HG02840 (cell line): ENCODE measurements around the gene CYP3A5.
"Not testable (repeated sequence)": the region's sequence is repeated elsewhere in the genome, so short reads cannot be mapped to it uniquely, and the experiment has no call there.

Experiments
- ATAC-seq: cut with Tn5 transposase; IDR thresholded peaks from one replicate; pipeline ENCODE4 v1.9.1; 2021; ENCODE audit warnings: mild to moderate bottlenecking, moderate library complexity, moderate number of reproducible peaks; ENCODE audit not compliant: unreplicated experiment, low FRiP score

CYP3A5 gene

DNA sequence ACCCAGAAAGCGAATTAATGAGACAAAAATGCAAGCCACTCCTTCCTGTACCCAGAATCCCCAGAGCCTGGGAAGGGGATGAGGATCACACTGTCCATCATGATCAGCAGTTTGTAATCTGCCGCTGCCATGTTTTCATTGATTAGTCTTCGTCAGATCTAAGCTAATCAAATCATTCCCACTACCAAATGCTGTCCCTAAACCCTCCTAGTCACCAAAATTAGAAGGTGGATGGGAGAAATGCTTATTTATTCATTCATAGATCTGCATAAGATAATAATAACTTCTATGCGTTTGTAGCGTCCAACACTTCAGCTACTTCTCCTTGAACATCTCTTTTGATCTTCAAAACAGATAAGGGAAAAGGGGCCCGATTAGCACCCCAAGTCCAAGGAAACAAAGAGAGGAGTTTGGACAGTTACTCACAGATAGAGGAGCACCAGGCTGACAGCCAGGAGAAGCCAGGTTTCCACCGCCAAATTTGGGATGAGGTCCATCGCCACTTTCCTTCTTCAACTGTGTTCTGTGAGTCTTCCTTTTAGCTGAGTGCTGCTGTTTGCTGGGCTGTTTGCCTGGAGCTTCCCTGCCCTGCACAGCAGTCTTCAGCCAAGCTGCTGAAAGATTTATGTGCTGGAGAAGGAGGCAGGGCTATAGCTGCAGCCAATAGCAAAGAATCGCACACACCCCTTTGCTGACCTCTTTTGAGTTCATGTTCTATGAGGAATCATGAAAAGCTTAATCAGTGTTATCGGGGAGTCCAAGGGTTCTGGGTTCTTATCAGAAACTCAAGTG, at the start of gene CYP3A5:
Gene CYP3A5 (minus strand): TSS at position 597 of the 792 bp plus-strand sequence. CDS start 100 bp downstream, at position 497.
- no peak for ATAC-seq

GRCh38 chr7:99728615-99729014, 48.8 kb upstream of the CYP3A5 start:
- no peak for ATAC-seq

DNA sequence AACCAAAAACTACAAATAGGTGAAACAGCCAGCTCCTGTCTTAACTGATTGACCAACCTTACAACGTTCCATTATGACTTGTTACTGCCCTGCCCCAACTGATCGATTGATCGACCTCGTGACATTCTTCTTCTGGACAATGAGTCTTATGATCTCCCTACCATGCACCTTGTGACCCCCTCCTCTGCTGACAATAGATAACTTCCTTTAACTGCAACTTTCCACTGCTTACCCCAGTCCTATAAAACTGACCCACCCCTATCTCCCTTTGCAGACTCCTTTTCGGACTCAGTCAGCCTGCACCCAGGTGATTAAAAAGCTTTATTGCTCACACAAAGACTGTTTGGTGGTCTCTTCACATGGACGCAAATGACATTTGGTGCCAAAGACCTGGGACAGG, 43.4 kb upstream of the CYP3A5 start:
- not testable (repeated sequence) for ATAC-seq

DNA sequence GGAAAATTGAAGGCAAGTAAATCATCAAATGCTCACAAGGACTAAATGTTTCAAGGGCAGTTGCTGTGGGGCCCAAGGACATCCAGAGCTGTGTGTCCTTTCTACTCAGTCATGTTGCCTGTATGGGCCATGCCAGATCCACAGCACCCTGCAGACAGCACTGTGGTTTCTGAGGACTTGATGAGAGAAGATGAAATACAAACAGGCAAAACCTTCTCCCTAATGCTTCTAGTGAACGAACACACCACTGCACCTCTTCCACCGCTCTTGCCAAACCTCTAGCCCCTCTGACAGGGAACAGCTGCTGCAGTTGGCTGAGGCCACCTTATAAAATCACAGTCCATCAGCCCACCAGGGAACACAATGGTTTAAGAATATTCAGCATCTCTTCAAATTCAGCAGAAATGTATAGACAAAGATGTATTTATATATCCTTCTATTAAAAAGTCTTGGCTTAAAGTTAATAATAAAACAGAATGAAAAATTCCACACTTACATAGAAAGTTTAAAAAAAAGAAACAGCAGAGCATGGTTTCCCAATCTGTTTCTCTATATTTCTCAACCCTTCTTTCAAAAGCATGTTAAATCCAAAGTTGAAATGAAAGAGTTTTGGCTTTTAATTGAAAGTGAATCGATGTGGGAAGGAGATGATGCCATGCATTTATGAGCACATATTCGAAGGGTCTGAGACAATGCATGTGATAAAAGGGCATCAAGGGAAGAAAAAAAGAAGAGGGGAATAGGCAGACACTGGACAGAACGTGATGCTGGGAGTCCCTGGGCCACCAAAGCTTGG, 41.2 kb upstream of the CYP3A5 start:
- ATAC-seq = no peak

- no peak for ATAC-seq
Observed at GRCh38 chr7:99719996-99720769, 40.4 kb upstream of the CYP3A5 start.

GRCh38 chr7:99713995-99714570, 34.3 kb upstream of the CYP3A5 start:
- no peak for ATAC-seq

- no peak for ATAC-seq
Observed at GRCh38 chr7:99709838-99710578, 30.2 kb upstream of the CYP3A5 start.

- ATAC-seq = no peak
Observed at GRCh38 chr7:99709260-99709659, 29.5 kb upstream of the CYP3A5 start.

DNA sequence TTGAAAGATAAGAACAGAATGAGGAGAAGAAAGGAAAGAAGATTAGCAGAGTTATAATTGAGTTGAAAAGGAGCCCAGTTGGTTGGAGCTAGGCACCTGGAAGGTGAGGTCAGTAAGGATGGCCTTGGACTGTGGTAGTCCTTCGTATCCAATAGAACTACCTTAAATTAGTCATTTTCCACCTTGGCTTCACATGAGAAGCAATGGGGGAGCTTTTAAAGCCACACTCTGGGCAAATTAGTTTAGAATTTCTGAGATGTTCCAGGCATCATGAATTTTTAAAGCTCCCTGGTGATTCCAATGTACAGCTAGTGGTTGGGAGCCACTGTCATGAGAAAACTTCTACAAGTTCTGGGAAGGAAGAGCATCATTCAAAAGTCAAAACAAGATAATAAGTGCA, 27.3 kb upstream of the CYP3A5 start:
- no peak for ATAC-seq

GRCh38 chr7:99699946-99700345, 20.1 kb upstream of the CYP3A5 start:
- no peak for ATAC-seq

DNA sequence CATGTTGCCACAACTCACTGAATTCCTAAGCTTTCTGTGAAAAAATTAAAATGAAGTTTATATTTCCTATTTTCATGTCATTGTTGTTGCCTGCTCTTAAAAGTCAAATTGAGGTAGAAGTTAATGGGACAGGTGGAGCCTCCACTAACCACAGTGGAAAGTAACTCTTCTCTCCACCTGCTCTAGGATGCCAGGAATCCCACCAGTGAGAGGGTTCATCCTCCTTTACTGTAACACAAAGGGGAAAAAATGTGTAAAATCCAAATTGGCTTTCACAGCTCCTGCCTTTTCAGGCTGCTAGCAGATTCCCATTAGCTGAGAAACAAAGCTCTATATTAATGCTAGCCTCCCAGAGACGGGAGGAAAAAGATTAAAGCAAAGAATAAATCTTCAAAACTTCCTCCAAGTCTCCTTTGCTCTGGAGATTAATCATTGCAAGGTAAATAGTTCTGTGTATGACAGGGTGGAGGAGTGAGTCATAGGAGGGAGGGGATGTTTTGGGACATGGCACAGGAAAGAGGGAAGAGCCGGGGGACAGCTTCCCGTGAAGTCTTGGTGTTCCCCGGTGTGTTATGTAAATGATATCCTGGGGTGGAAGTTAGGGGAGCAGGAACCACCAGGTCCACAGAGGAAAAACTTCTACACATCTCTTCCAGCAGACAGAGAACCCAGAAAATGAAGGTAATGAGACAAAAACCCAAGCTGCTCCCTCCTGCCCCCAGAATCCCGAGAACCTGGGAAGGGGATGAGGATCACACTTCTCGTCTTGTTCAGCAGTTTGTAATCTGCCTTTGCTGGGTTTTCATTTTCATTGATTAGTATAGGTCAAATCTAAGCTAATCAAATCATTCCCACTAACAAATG, 19.3 kb upstream of the CYP3A5 start:
- ATAC-seq = not testable (repeated sequence)

GRCh38 chr7:99694912-99695304, 15.1 kb upstream of the CYP3A5 start:
- no peak for ATAC-seq

GRCh38 chr7:99694201-99694911, 14.6 kb upstream of the CYP3A5 start:
- ATAC-seq = no peak

DNA sequence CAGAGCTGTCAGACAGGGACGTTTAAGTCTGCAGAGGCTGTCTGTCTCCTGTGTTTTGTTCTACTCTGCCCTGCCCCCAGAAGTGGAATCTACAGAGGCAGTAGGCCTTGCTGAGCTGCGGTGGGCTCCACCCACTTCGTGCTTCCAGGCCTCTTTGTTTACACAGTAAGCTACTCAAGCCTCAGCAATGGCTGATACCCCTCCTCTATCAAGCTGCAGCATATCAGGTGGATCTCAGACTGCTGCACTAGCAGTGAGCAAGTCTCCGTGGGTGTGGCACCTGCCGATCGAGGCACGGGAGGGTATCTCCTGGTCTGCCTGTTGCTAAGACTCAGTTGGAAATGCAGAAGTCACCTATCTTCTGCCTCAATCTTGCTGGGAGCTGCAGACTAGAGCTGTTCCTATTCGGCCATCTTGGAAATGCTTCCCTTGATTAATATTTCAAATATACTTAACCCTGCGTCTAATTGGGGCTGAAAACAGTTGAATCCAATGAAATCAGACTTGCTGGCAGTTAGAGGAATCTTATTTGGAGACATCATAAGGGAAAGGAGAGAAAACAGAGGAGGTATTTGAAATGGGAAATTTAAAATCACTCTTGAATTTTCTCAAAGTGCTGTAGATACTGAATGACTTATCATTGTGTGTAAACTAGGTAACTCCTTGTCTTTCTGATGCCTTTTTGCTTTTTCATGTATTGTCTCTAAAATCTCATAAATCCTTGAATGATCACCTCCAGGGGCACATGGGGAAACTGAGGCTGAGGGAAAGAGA, 13.8 kb upstream of the CYP3A5 start:
- no peak for ATAC-seq

DNA sequence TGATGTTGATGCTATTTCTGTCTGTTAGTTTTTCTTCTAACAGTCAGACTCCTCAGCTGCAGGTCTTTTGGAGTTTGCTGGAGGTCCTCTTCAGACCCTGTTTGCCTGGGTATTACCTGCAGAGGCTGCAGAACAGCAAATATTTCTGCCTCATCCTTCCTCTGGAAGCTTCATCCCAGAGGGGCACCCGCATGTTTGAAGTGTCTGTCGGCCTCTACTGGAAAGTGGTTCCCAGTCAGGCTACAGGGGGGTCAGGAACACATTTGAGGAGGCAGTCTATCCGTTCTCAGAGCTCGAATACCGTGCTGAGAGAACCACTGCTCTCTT, 13.3 kb upstream of the CYP3A5 start:
- ATAC-seq = no peak

- ATAC-seq = not testable (repeated sequence)
Observed at GRCh38 chr7:99692563-99692962, 12.8 kb upstream of the CYP3A5 start.

DNA sequence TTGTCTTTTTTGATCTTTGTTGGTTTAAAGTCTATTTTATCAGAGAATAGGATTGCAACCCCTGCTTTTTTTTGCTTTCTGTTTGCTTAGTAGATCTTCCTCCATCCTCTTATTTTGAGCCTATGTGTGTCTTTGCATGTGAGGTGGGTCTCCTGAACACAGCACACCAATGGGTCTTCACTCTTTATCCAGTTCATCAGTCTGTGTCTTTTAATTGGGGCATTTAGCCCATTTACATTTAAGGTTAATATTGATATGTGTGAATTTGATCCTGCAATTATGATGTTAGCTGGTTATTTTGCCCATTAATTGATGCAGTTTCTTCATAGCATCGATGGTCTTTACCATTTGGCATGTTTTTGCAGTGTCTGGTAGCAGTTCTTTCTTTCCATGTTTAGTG, 11.9 kb upstream of the CYP3A5 start:
- ATAC-seq = not testable (repeated sequence)

- ATAC-seq = not testable (repeated sequence)
Observed at GRCh38 chr7:99690918-99691317, 11.1 kb upstream of the CYP3A5 start.
